WTC11 (cell line): ENCODE data around the gene TTN. TPM values are rescaled to one million over a fixed set of nuclear protein-coding genes. Genes with fewer than 3 reads are reported as not detected.

Source experiments
- ATAC-seq: fragments of 200-7000 bp; cut with Tn5 transposase; 2 replicates; pipeline ENCODE4 v1.10.0; 2021; ENCODE audit warnings: mild to moderate bottlenecking, moderate library complexity
- CTCF ChIA-PET: fragments of 300-600 bp; sonication (Branson Sonifier 250); formaldehyde crosslinking; loops from one replicate; lab custom pipeline; 2021; ENCODE audit warnings: antibody characterized with exemption; lab: Charles Lee
- POLR2A ChIA-PET: fragments of 350-600 bp; sonication (Branson Sonifier 250); formaldehyde crosslinking; loops from one replicate; lab custom pipeline; 2021; ENCODE audit warnings: antibody characterized with exemption; lab: Charles Lee
- DNase-seq: peaks from one replicate; pipeline ENCODE4 v3.0.0; 2021; ENCODE audit warnings: low spot score
- H3K27ac Mint-ChIP-seq: 2 replicates; pipeline ENCODE4 v1.8.0; 2021; ENCODE audit warnings: mixed read lengths
- H3K27me3 Mint-ChIP-seq: 2 replicates; pipeline ENCODE4 v1.8.0; 2021; ENCODE audit warnings: low read depth, mild to moderate bottlenecking, moderate library complexity, mixed read lengths
- H3K36me3 Mint-ChIP-seq: 2 replicates; pipeline ENCODE4 v1.8.0; 2021; ENCODE audit warnings: mixed read lengths
- H3K4me1 Mint-ChIP-seq: 2 replicates; pipeline ENCODE4 v1.8.0; 2022; ENCODE audit warnings: mixed read lengths
- H3K4me3 Mint-ChIP-seq: 2 replicates; pipeline ENCODE4 v1.8.0; 2021; ENCODE audit warnings: mild to moderate bottlenecking, moderate library complexity, mixed read lengths
- H3K9me3 Mint-ChIP-seq: 2 replicates; pipeline ENCODE4 v1.8.0; 2021; ENCODE audit warnings: mixed read lengths
- CTCF ChIP-seq: fragments of 200-600 bp; IDR thresholded peaks from 2 replicates; pipeline ENCODE4 v1.8.0; 2022; ENCODE audit warnings: antibody characterized with exemption
- FOXJ3 ChIP-seq: sonication (generic); formaldehyde crosslinking; IDR thresholded peaks from 2 replicates; pipeline ENCODE4 v1.9.0; 2021; ENCODE audit warnings: missing genetic modification reagents, mild to moderate bottlenecking, borderline replicate concordance
- FOXK1 ChIP-seq: sonication (generic); formaldehyde crosslinking; IDR thresholded peaks from 2 replicates; pipeline ENCODE4 v1.8.0; 2022; ENCODE audit warnings: mild to moderate bottlenecking, moderate library complexity, missing genetic modification reagents
- IRF1 ChIP-seq: sonication (generic); formaldehyde crosslinking; IDR thresholded peaks from 2 replicates; pipeline ENCODE4 v1.8.0; 2023; ENCODE audit warnings: missing genetic modification reagents
- JUN ChIP-seq: sonication (generic); formaldehyde crosslinking; IDR thresholded peaks from 2 replicates; pipeline ENCODE4 v1.8.0; 2023; ENCODE audit warnings: mild to moderate bottlenecking, missing genetic modification reagents
- MYBL2 ChIP-seq: sonication (generic); formaldehyde crosslinking; IDR thresholded peaks from 2 replicates; pipeline ENCODE4 v1.8.1; 2023; ENCODE audit warnings: mild to moderate bottlenecking, moderate library complexity, missing genetic modification reagents
- NFYB ChIP-seq: sonication (generic); formaldehyde crosslinking; conservative IDR thresholded peaks from 2 replicates; pipeline ENCODE4 v1.8.0; 2022; ENCODE audit warnings: low read depth, missing genetic modification reagents
- OVOL2 ChIP-seq: fragments of 250-450 bp; sonication (Bioruptor Pico); IDR thresholded peaks from 2 replicates; pipeline ENCODE4 v1.9.0; 2021; ENCODE audit warnings: mild to moderate bottlenecking, borderline replicate concordance
- SMAD3 ChIP-seq: sonication (generic); formaldehyde crosslinking; IDR thresholded peaks from 2 replicates; pipeline ENCODE4 v1.8.0; 2022; ENCODE audit warnings: missing genetic modification reagents, mild to moderate bottlenecking, borderline replicate concordance
- SMAD4 ChIP-seq: sonication (generic); formaldehyde crosslinking; IDR thresholded peaks from 2 replicates; pipeline ENCODE4 v1.8.0; 2022; ENCODE audit warnings: mild to moderate bottlenecking, missing genetic modification reagents
- ZNF219 ChIP-seq: sonication (generic); formaldehyde crosslinking; IDR thresholded peaks from 2 replicates; pipeline ENCODE4 v1.8.0; 2023; ENCODE audit warnings: missing genetic modification reagents, mild to moderate bottlenecking, borderline replicate concordance
- total RNA-seq: library from RNA; stranded (reverse); gene quantifications from 3 replicates; pipeline ENCODE4 v1.2.3, GENCODE V29; 2021
- TF ChIP-seq, protein P1 (sequence below): fragments of 250-450 bp; sonication (Bioruptor Pico); conservative IDR thresholded peaks from 2 replicates; pipeline ENCODE4 v1.9.0; 2021; ENCODE audit warnings: mild to moderate bottlenecking
- TF ChIP-seq, protein P2 (sequence below): fragments of 250-450 bp; sonication (Bioruptor Pico); IDR thresholded peaks from 2 replicates; pipeline ENCODE4 v1.9.0; 2021; ENCODE audit warnings: mild to moderate bottlenecking
- TF ChIP-seq, protein P3 (sequence below): sonication (generic); formaldehyde crosslinking; IDR thresholded peaks from 2 replicates; pipeline ENCODE4 v1.8.1; 2023; ENCODE audit warnings: mild to moderate bottlenecking, missing genetic modification reagents
- TF ChIP-seq, protein P4 (sequence below): sonication (generic); formaldehyde crosslinking; IDR thresholded peaks from 2 replicates; pipeline ENCODE4 v1.8.1; 2022; ENCODE audit warnings: mild to moderate bottlenecking, missing genetic modification reagents, moderate library complexity, borderline replicate concordance

TTN gene
- total RNA-seq, 1 experiment from 2014 or later: 4.7 TPM

DNA sequence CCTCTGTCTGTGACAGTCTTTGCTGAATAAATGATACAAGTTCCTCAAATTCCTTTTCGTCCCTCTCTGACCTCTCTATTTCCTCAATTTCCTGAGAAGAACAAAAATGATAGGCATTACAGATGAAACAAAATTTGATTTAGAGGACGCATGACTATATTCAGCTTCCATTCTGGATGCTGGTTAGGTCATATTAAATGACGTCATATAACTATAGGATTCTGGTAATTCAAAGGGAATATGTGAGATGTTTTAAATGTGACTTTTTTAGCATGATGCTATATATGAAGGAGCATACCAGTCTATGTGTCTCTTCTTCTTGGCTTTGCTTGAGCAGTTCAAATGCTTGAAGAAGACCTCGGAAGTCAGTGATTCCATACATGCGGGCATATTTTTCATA lies 102.3 kb downstream of the TTN start:
- TF ChIP-seq ZNF219 (CRISPR knock-in tag) (no peak), JUN (CRISPR knock-in tag) (no peak)
- Mint-ChIP-seq H3K27me3 (no peaks in the 10 kb centered on the region), H3K9me3 (no peaks in the 10 kb centered on the region), H3K27ac (no peak overlapping the region), H3K36me3 (0 out of 2 replicates have a peak, but pooled peaks cover 2% of the 10 kb centered on the region), H3K4me1 (no peaks in the 10 kb centered on the region), H3K4me3 (no peak overlapping the region)
- ChIA-PET CTCF (no interaction called here), POLR2A (no interaction called here)
- no peak for ATAC-seq
- no peak for DNase-seq

DNA sequence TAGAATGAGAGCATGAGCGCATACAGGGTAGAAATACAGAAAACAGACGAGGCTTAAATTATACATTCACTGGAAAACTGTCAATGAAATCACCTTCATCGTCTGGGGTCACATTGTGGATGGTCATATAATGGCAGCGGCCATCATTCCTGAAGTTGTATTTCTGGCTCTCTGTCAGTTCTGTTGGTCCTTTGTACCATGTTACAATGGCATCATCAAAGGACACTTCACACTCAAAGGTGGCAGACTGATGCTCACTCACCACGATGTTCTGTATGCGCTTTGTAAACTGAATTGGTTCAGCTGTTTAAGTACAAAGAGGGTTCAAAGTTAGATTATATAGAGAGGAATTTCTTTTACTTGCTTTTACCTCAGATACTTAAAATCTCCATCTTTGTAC lies 104.9 kb downstream of the TTN start:
- Mint-ChIP-seq H3K27ac (no peak overlapping the region), H3K4me1 (no peaks in the 10 kb centered on the region), H3K4me3 (no peak overlapping the region), H3K9me3 (no peaks in the 10 kb centered on the region), H3K27me3 (no peaks in the 10 kb centered on the region), H3K36me3 (peaks cover 4% of the 10 kb centered on the region; the same call in 1 of the 2 replicates)
- ATAC-seq (no peak), DNase-seq (no peak)
- TF ChIP-seq SMAD3 (CRISPR knock-in tag) (no peak), FOXJ3 (CRISPR knock-in tag) (no peak), OVOL2 (CRISPR knock-in tag) (no peak), NFYB (CRISPR knock-in tag) (no peak), FOXK1 (CRISPR knock-in tag) (no peak), SMAD4 (CRISPR knock-in tag) (no peak), MYBL2 (CRISPR knock-in tag) (no peak), IRF1 (CRISPR knock-in tag) (no peak)
- TF ChIP-seq, protein P1, sequence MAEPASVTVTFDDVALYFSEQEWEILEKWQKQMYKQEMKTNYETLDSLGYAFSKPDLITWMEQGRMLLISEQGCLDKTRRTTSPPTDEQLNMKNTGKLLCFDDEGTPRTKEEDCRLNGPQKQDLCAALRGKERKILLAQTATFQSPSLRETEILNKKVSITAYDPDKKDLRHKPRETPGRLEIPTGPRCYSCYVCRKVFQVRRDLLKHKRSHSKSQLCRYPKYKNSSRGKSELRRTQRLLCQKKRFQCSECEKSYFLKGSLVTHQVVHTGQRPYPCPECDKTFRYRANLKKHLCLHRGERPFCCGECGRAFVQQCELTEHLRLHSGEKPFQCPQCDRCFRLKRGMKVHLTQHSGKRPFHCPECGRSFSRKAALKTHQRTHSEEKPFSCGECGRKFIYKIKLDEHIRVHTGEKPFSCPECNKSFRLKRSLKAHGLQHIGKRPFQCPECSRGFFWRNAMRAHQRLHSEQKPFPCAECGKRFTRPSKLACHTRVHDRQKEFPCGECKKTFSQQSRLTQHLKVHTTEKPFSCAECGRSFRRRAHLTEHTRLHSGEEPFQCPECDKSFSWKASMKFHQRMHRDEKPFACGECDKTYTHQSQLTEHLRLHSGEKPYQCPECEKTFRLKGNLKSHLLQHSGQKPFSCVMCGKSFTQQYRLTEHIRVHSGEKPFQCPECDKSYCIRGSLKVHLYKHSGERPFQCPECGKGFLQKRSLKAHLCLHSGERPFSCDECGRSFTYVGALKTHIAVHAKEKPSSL (CRISPR knock-in tag): no peak
- TF ChIP-seq, protein P2, sequence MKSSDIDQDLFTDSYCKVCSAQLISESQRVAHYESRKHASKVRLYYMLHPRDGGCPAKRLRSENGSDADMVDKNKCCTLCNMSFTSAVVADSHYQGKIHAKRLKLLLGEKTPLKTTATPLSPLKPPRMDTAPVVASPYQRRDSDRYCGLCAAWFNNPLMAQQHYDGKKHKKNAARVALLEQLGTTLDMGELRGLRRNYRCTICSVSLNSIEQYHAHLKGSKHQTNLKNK (CRISPR knock-in tag): no peak
- TF ChIP-seq, protein P3, sequence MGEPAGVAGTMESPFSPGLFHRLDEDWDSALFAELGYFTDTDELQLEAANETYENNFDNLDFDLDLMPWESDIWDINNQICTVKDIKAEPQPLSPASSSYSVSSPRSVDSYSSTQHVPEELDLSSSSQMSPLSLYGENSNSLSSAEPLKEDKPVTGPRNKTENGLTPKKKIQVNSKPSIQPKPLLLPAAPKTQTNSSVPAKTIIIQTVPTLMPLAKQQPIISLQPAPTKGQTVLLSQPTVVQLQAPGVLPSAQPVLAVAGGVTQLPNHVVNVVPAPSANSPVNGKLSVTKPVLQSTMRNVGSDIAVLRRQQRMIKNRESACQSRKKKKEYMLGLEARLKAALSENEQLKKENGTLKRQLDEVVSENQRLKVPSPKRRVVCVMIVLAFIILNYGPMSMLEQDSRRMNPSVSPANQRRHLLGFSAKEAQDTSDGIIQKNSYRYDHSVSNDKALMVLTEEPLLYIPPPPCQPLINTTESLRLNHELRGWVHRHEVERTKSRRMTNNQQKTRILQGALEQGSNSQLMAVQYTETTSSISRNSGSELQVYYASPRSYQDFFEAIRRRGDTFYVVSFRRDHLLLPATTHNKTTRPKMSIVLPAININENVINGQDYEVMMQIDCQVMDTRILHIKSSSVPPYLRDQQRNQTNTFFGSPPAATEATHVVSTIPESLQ (CRISPR knock-in tag): no peak
- TF ChIP-seq, protein P4, sequence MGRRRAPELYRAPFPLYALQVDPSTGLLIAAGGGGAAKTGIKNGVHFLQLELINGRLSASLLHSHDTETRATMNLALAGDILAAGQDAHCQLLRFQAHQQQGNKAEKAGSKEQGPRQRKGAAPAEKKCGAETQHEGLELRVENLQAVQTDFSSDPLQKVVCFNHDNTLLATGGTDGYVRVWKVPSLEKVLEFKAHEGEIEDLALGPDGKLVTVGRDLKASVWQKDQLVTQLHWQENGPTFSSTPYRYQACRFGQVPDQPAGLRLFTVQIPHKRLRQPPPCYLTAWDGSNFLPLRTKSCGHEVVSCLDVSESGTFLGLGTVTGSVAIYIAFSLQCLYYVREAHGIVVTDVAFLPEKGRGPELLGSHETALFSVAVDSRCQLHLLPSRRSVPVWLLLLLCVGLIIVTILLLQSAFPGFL (CRISPR knock-in tag): no peak
- ChIA-PET POLR2A (no interaction called here), CTCF (no interaction called here)

- Mint-ChIP-seq H3K4me1 (no peaks in the 10 kb centered on the region), H3K4me3 (no peak overlapping the region), H3K9me3 (no peaks in the 10 kb centered on the region), H3K27ac (no peak overlapping the region), H3K27me3 (no peaks in the 10 kb centered on the region), H3K36me3 (peaks cover 2% of the 10 kb centered on the region; the same call in 1 of the 2 replicates)
- ChIA-PET POLR2A (interaction anchor here (1.2 kb wide), 1 partner anchor 250 kb away, joined by 3 read pairs; the partner anchor contains the start of genes PJVK and PRKRA), CTCF (interaction anchor here (0.5 to 2.1 kb wide), 40 partner anchors 8 to 1235 kb away, joined by 3 to 13 read pairs (median 4); partner anchors contain the start of gene FKBP7)
- TF ChIP-seq IRF1 (CRISPR knock-in tag) (no peak), CTCF (peak; percentile 78)
- DNase-seq: no peak
- no peak; the same call in 1 of the 2 replicates for ATAC-seq
These were observed 106.3 kb downstream of the TTN start for GRCh38 chr2:178700922-178701342.
